GM10266 (cell line): Measurements from ENCODE around the gene EPS8L1.
"Not testable (repeated sequence)": the region's sequence is repeated elsewhere in the genome, so short reads cannot be mapped to it uniquely, and the experiment has no call there.

Experiments
- DNase-seq: peaks from one replicate; pipeline ENCODE4 v3.0.0; 2012; ENCODE audit errors: extremely low spot score
- CTCF ChIP-seq: IDR thresholded peaks from 2 replicates; pipeline ENCODE4 v1.5.1; 2012; ENCODE audit warnings: mild to moderate bottlenecking, low read depth; ENCODE audit not compliant: control insufficient read depth, insufficient read depth; ENCODE audit errors: missing control alignments

Gene EPS8L1

GRCh38 chr19:55099557-55100506 is 24.2 kb downstream of the EPS8L1 start:
- no peak for DNase-seq
- no peak for TF ChIP-seq CTCF

GRCh38 chr19:55101261-55101660 is 25.6 kb downstream of the EPS8L1 start:
- TF ChIP-seq CTCF, result no peak
- DNase-seq, result no peak

GRCh38 chr19:55103190-55103589 is 27.5 kb downstream of the EPS8L1 start:
- TF ChIP-seq CTCF, result no peak
- DNase-seq, result no peak

- no peak for TF ChIP-seq CTCF
- no peak for DNase-seq
Observed at GRCh38 chr19:55105237-55105636, 29.6 kb downstream of the EPS8L1 start.

GRCh38 chr19:55106591-55106990 is 30.9 kb downstream of the EPS8L1 start:
- no peak for DNase-seq
- TF ChIP-seq CTCF, result no peak

- not testable (repeated sequence) for DNase-seq
Observed at GRCh38 chr19:55107252-55107651, 31.6 kb downstream of the EPS8L1 start.

- no peak for TF ChIP-seq CTCF
- DNase-seq, result no peak
Observed at GRCh38 chr19:55109527-55110291, 34.0 kb downstream of the EPS8L1 start.
